Fibroblast of gingiva (primary cell): ENCODE results near the gene ASTN1.

Source experiments
- DNase-seq: peaks from one replicate; pipeline ENCODE4 v3.0.0-alpha.2; 2011; ENCODE audit warnings: low read depth

ASTN1 gene

GRCh38 chr1:176993587-176993986 lies 170.9 kb downstream of the ASTN1 start:
- no peak for DNase-seq

- DNase-seq = no peak
These were observed 174.8 kb downstream of the ASTN1 start for GRCh38 chr1:176989754-176990153.

GRCh38 chr1:176989023-176989422 lies 175.5 kb downstream of the ASTN1 start:
- no peak for DNase-seq

- no peak for DNase-seq
These were observed 177.5 kb downstream of the ASTN1 start for GRCh38 chr1:176987016-176987415.

GRCh38 chr1:176983731-176984130 lies 180.8 kb downstream of the ASTN1 start:
- DNase-seq = no peak

GRCh38 chr1:176976771-176977170 lies 187.7 kb downstream of the ASTN1 start:
- DNase-seq = no peak

DNA sequence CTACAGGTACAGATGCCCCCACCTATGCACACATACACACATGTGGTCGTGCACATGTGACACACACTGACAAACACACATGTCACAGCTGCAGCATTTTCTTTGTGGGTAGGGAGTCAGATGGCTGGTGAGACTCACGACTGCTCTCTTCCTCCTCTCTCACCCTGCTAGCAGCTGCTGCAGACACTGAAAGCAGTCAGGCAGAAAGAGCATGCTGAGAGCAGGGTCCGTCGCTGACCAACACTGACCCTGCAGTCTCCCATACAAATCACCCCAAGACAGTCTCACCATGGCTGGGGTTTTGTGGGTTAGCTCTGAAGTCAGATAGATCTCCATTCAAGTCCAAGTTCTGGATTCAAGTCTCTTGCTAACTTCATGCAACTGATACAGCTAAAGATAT lies 188.3 kb downstream of the ASTN1 start:
- no peak for DNase-seq

DNA sequence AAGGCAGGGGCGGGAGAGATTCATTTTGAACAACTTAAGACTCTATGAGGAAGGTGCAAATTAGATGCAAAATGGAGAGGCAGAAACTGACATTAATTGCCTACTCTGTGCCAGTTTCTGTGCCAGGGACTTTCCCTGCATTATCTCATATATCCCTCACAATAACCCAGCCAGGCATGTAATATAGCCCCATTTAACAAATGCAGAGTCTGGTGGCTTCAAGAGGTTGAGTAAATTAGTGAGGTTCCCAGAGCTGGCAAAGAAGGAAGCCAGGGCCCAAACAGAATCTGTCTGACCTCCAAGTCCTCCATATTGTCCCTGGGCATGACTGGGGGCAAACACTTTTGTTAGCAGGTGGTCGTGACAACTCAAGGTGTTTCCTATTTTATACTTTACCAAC lies 199.8 kb downstream of the ASTN1 start:
- DNase-seq = no peak

- DNase-seq = no peak
These were observed 201.3 kb downstream of the ASTN1 start for GRCh38 chr1:176963181-176963580.

DNA sequence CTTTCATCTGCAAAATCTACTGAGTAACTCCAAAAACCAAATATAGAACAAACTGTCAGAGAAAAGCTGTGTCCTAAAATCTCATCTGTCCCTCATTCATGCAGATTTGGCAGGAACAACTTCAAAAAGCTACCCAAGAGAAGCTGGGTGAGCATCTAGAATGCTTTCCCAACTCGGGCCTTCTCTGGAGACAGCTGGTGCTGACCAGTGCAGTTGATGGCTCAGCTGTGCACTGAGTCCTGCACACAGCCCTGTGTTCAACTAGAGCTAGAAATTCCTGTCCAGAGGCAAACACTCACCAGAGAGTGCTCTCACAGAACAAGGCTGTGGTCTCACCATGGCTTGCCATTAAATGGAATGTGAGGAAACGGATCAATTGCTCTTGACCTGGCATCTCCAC lies 202.8 kb downstream of the ASTN1 start:
- no peak for DNase-seq

DNA sequence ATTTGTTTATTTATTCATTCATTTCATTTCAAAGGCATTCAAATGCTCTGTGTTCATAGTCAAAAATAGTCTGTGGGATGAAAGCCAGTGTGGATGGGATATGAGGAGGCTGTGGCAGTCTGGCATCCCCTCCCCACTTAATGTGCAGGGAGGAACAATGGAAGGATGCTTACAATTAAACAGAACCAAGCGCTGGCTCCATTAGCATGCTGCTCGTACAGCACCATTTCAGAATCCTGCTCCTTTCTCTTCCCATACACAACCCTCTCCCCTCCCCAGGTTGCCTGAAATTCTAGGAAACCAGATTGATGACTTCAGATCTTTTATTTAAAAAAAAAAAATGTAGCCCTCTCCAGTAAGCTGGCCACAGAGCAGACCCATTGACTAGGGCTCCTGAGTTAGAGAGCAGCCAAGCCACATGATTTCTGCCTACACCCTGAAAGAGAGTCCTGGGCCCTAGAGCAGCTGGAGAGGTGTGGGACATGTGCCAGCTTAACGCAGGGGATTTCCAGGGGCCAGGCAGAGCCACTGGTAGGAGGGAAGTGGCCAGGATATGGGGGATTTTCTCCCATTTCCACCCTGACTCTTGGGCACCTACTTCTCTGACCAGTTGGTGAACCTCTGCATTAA lies 205.2 kb downstream of the ASTN1 start:
- no peak for DNase-seq

DNA sequence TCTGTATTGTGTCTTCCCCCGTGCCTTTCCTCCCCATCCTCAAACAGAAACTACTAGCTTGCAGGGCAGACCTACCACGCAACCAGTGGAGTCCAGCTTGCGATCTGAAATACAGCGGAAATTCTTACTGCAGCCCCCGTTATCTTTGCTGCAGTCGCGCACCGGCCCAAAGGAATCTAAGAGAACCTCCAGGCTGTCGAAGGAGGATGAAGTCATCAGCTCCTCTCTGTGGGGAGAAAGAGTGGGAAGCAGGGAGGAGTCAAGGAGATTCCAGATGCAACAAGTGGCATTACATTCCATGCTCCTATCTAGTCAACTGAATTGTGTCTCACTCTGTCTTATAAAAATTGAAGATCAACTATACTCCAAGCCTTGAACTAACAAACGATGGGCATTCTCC lies 206.9 kb downstream of the ASTN1 start:
- DNase-seq = no peak

DNA sequence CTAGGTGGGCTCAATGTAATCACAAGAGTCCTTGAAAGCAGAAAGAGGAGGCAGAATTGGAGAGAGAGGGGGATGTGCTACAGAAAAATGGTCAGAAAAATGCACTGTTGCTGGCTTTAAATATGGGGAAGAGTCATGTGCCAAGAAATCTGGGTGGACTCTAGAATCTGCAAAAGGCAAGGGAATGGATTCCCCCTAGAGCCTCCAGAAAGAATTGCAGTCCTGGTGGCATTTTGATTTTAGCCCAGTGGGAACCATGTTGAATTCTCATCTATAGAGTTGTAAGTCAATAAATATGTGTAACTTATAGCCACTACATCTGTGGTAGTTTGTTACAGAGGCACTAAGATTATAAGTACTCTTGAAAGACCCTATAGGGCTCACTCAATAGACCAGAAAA lies 210.3 kb downstream of the ASTN1 start:
- no peak for DNase-seq

- no peak for DNase-seq
These were observed 213.7 kb downstream of the ASTN1 start for GRCh38 chr1:176950736-176951324.

DNA sequence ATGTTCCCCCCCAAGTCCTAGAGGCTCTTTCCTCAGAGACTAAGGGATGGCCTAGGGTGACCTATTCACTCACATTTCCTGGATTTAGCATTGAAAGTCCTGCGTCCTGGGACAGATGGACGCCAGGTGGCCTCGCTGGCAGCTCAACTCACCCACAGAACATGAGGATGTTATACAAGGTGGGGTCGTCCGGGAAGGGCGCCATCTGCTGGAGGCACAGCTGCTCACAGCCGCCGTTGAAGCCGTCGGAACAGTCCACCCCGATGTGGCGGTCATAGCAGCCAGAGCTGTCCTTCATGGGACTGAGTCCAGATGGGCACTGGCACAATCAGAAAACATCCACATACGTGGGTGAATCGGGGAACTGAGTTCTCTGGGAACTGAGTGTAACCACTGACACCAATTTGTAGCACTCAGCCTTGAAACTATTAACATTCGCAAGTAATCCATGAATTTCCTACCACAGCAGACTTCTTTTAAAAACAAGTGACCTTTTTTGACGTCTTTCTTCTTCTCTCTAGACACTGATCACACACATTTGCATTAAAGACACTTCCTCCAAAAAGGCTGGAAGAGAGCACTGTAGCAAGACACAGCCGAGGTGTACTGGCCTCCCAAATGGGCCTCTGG lies 215.4 kb downstream of the ASTN1 start:
- no peak for DNase-seq

DNA sequence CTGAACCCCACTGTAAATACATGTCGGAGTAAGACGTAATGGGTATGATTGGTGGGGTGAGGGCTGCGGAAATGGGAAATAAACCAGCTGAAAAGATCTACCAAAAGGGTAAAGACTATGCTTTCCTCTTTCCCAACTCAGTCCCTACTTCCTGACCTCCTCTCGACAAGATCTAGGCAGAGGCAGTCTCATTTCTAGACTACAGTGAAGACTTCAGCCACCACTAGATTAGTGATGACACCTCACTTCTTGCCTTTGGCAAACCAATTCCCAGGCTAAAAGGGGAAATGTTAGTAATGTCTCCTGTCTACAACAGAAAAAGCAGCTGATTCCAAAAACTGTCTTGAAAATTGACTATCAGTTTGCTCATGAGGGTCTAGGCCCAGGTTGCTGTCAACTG lies 219.9 kb downstream of the ASTN1 start:
- DNase-seq = no peak

GRCh38 chr1:176943783-176944182 lies 220.7 kb downstream of the ASTN1 start:
- no peak for DNase-seq

DNA sequence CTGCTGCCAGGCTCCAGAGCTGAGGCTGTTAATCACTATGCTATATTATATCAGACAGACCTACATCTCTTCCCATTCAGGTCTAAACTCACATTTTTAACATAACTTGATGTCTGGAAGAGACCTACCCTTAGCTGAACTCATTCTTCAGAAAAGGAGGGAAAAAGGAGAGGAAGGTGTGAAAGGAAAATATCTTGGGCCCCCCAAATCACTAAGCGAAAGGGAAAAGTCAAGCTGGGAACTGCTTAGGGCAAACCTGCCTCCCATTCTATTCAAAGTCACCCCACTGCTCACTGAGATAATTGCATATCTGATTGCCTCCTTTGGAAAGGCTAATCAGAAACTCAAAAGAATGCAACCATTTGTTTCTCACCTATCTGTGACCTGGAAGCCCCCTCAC lies 222.2 kb downstream of the ASTN1 start:
- DNase-seq = no peak

- no peak for DNase-seq
These were observed 224.5 kb downstream of the ASTN1 start for GRCh38 chr1:176939993-176940392.

GRCh38 chr1:176938375-176938774 lies 226.1 kb downstream of the ASTN1 start:
- no peak for DNase-seq

DNA sequence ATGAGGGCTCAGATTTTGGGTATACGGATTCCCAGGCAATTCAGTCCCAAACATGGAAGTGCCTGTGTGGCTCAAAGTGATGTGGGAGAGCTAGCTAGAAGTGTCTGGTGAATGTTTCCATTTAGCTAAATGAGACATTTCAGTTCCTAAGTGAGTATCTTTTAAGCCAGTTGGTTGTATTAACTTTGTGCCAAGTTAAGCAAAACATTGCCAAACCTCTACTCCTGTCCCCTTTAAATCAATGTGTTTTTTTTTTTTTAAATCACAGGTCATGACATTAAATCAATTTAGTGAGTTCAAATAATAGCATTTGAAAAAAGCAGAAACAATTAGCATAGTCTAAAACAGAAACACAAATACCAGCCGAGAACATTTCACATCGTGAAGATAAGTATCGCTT lies 230.1 kb downstream of the ASTN1 start:
- no peak for DNase-seq

DNA sequence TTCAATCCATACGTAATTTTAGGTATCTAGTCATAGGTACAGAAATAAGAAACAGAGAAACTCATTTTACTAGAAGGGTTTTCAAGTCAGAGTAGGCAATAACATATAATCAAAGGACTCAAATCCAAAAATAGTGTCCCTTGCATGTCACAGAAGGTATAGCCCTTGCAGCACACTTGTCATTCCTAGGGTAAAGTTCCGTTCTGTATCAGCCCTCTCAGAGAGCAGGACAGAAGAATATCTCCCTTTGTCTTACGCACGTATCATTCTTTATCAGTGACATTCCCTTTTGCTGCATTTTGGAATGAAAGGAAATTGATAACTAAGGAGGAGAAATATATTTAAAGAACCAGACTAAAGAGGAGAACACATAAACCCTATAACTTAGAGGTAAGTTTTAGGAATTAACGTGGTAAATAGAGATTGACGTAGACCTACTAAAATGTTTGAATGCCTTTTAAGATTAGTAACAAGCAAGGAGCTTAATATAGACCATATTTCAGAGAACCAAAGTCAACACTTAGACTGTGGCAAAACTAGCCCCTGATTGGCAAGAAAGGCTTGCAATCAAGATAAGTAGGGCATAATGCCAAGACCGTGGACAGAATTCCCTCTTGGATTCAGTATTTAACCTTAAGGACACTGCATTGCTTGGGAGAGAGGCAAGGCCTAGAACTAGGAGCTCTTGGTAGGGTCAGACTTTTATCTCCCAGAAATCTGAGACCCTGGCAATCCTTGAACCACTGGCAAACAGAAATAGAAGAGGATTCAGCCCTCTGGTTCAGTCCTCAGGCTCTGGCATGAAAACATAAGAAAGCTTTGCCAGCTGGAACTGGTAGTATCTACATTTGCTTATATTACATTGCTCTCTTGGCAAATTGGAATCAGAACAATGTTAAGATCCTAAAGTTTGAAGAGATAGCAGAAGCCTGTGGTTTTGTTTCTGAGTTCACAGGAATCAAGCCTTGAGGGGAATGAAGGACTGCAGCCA lies 232.1 kb downstream of the ASTN1 start:
- no peak for DNase-seq

- DNase-seq = no peak
These were observed 233.0 kb downstream of the ASTN1 start for GRCh38 chr1:176931526-176931925.
